Mesendoderm (in vitro differentiated cells): ENCODE data around the gene TLE7.

Source experiments
- DNase-seq: peaks from one replicate; pipeline ENCODE4 v3.0.0; 2013
- H2AK5ac ChIP-seq: 2 replicates; pipeline ENCODE4 v1.6.1; 2013; ENCODE audit warnings: low read length, inconsistent platforms
- H2BK120ac ChIP-seq: 2 replicates; pipeline ENCODE4 v1.6.1; 2013; ENCODE audit warnings: low read depth, mild to moderate bottlenecking, low read length, moderate library complexity, mixed read lengths
- H2BK15ac ChIP-seq: replicated peaks from 2 replicates; pipeline ENCODE4 v1.6.1; 2013; ENCODE audit warnings: low read depth, mild to moderate bottlenecking, moderate library complexity
- H2BK5ac ChIP-seq: 2 replicates; pipeline ENCODE4 v1.6.1; 2013; ENCODE audit warnings: low read length, inconsistent platforms
- H3K18ac ChIP-seq: 2 replicates; pipeline ENCODE4 v1.6.1; 2013; ENCODE audit warnings: mild to moderate bottlenecking, low read length, mixed read lengths
- H3K23ac ChIP-seq: one replicate; pipeline ENCODE4 v1.6.1; 2013; ENCODE audit warnings: low read length
- H3K27ac ChIP-seq: 2 replicates; pipeline ENCODE4 v1.5.1; 2013; ENCODE audit warnings: low read depth, mild to moderate bottlenecking, inconsistent platforms, low read length, moderate library complexity
- H3K27me3 ChIP-seq: 2 replicates; pipeline ENCODE4 v1.6.1; 2013; ENCODE audit warnings: low read length, control low read depth, mild to moderate bottlenecking, inconsistent platforms; ENCODE audit not compliant: insufficient read depth, poor library complexity
- H3K36me3 ChIP-seq: 2 replicates; pipeline ENCODE4 v1.6.1; 2013; ENCODE audit warnings: low read length, inconsistent platforms; ENCODE audit not compliant: control insufficient read depth, insufficient read depth
- H3K4ac ChIP-seq: one replicate; pipeline ENCODE4 v1.6.1; 2013; ENCODE audit warnings: low read depth, mild to moderate bottlenecking, low read length, moderate library complexity
- H3K4me1 ChIP-seq: 2 replicates; pipeline ENCODE4 v1.6.1; 2013; ENCODE audit warnings: low read depth, low read length, inconsistent platforms; ENCODE audit not compliant: control insufficient read depth
- H3K4me2 ChIP-seq: 2 replicates; pipeline ENCODE4 v1.6.1; 2013; ENCODE audit warnings: low read length
- H3K4me3 ChIP-seq: 2 replicates; pipeline ENCODE4 v1.5.1; 2013; ENCODE audit warnings: mild to moderate bottlenecking, low read length
- H3K56ac ChIP-seq: one replicate; pipeline ENCODE4 v1.6.1; 2013; ENCODE audit warnings: low read length
- H3K79me1 ChIP-seq: 2 replicates; pipeline ENCODE4 v1.6.1; 2013; ENCODE audit warnings: low read length, inconsistent platforms
- H3K79me2 ChIP-seq: 2 replicates; pipeline ENCODE4 v1.6.1; 2013; ENCODE audit warnings: mild to moderate bottlenecking, low read length; ENCODE audit not compliant: control insufficient read depth, insufficient read depth
- H3K9ac ChIP-seq: 2 replicates; pipeline ENCODE4 v1.6.1; 2013; ENCODE audit warnings: low read length, inconsistent platforms
- H4K5ac ChIP-seq: one replicate; pipeline ENCODE4 v1.6.1; 2013; ENCODE audit warnings: low read length
- H4K8ac ChIP-seq: one replicate; pipeline ENCODE4 v1.6.1; 2013; ENCODE audit warnings: low read depth, mild to moderate bottlenecking, control low read depth, low read length, moderate library complexity
- WGBS: extraction: QIAGEN DNeasy Blood & Tissue Kit; methylation state at CpG from one replicate; pipeline ENCODE4 v1.1.7; 2013; ENCODE audit warnings: low lambda C conversion rate, missing lambda C conversion rate; ENCODE audit not compliant: insufficient coverage; ENCODE audit errors: extremely low coverage; 5-methylcytosine and 5-hydroxymethylcytosine counted together

Gene TLE7

DNA sequence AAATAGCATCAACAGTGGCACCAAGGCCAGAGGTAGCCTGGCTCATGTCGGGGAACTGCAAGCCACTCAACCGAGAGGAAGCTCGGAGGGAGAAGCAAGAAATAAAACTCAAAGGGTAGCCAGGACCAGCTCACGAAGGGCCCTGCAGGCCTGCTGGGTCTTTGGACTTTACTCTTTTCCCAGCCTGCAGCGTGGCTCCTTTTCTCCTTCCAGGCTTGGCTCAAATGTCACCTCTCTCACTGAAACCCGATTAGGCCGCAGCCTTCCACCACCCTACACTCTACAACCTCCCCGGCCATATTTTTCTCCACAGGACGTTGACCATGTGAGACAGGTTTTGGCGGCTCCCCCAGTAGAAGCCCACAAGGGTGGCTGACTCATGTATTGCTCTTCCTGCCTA, 45.3 kb downstream of the TLE7 start:
- Histone ChIP-seq H3K36me3 (no peaks in the 10 kb centered on the region), H3K79me1 (no peaks in the 10 kb centered on the region), H3K27me3 (no peaks in the 10 kb centered on the region), H2BK5ac (no peak overlapping the region), H3K4me2 (no peak overlapping the region), H4K8ac (no peak overlapping the region), H3K4me3 (no peak overlapping the region), H3K4ac (no peak overlapping the region), H3K27ac (no peak overlapping the region), H3K9ac (no peak overlapping the region), H3K4me1 (no peaks in the 10 kb centered on the region), H3K79me2 (no peaks in the 10 kb centered on the region), H2BK120ac (no peak overlapping the region), H3K23ac (no peak overlapping the region), H2AK5ac (no peak overlapping the region), H3K56ac (no peak overlapping the region), H4K5ac (no peak overlapping the region), H3K18ac (no peak overlapping the region), H2BK15ac (no peak overlapping the region)
- no CpG with 5 or more reads among the region's 10 CpGs for WGBS
- no peak for DNase-seq

DNA sequence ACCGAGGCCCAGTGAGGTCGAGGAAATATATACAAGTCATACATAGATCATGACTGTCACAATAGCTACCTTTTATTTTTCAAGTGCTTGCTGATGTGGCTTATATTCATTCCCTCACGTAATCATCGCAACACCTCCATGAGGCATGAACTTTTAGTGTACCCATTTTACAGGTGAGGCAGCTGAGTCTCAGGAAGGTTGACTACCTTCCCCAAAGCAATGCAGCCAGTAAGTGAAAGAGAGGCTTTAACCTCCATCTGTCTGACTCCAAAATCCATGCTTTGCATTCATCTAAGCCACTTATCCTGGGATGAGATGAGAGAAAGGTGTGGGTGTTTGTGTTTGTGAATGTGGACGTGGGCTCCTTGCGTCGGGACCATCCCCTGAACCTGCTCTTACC, 52.5 kb downstream of the TLE7 start:
- H3K4me3 ChIP-seq, result no peak overlapping the region
- no peaks in the 10 kb centered on the region for H3K27me3 ChIP-seq
- H4K8ac ChIP-seq, result no peak overlapping the region
- no peak overlapping the region for H3K4ac ChIP-seq
- H3K4me2 ChIP-seq, result no peak overlapping the region
- no CpG with 5 or more reads among the region's 7 CpGs for WGBS
- no peak overlapping the region for H3K27ac ChIP-seq
- H4K5ac ChIP-seq, result no peak overlapping the region
- H3K18ac ChIP-seq, result no peak overlapping the region
- H3K79me2 ChIP-seq, result no peaks in the 10 kb centered on the region
- no peaks in the 10 kb centered on the region for H3K36me3 ChIP-seq
- peaks cover 10% of the 10 kb centered on the region for H3K4me1 ChIP-seq
- no peak overlapping the region for H2BK15ac ChIP-seq
- H3K79me1 ChIP-seq, result no peaks in the 10 kb centered on the region
- H3K56ac ChIP-seq, result no peak overlapping the region
- H3K9ac ChIP-seq, result no peak overlapping the region
- no peak overlapping the region for H2BK120ac ChIP-seq
- no peak for DNase-seq
- H3K23ac ChIP-seq, result no peak overlapping the region
- H2AK5ac ChIP-seq, result no peak overlapping the region
- H2BK5ac ChIP-seq, result no peak overlapping the region

DNA sequence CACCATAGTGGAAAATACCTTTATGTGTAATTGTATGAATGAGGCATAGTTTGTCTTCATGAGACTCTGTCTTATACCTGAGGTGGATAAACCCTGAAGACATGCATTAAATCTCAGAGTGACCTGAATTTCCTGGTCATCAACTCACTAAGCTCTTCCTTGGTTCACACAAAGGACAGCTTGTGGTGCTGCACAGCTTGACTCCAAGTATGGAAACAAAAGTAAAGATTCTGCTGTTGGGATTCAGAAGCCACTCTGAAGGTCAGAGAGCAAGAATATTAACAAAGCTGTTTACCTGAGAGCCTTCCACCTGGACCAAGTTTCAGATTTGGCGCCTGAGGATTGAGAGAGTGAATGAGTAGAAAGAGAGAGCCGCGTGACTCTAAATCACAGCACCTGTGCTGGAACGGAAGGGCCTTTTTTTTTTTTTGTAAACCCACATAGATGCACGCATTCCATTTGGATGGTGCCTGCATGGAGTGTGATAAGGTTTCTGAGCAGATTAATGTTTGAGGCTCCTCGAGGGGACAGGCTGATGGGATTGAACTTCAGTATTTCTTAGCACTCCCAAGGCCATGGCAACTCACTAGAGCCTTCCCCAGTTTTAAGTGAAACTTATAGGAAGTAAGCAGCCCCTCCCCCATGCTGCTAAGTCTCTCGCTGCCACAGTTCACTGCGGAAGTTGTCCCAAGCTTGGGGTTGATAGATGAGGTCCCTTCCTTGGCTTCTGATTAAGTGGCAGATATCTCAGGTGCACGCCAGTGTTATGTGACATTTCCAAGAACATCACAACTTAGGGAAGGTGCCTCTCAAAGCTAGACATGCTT, 54.6 kb downstream of the TLE7 start:
- peak; percentile 64 for DNase-seq
- Histone ChIP-seq H4K5ac (no peak overlapping the region), H3K4me2 (no peak overlapping the region), H3K27ac (no peak overlapping the region), H3K4me1 (peaks cover 10% of the 10 kb centered on the region), H3K18ac (no peak overlapping the region), H4K8ac (no peak overlapping the region), H2BK120ac (no peak overlapping the region), H3K23ac (peak overlapping the region; percentile 45), H3K4me3 (no peak overlapping the region), H2BK15ac (no peak overlapping the region), H2BK5ac (no peak overlapping the region), H3K27me3 (no peaks in the 10 kb centered on the region), H3K56ac (peak overlapping the region; percentile 7), H3K79me2 (no peaks in the 10 kb centered on the region), H3K79me1 (no peaks in the 10 kb centered on the region), H2AK5ac (no peak overlapping the region), H3K36me3 (no peaks in the 10 kb centered on the region), H3K4ac (no peak overlapping the region), H3K9ac (no peak overlapping the region)
- no CpG with 5 or more reads among the region's 9 CpGs for WGBS

- 100% methylated on average over 2 of the region's 10 CpGs for WGBS
- no peak overlapping the region for H2BK120ac ChIP-seq
- H2BK15ac ChIP-seq, result no peak overlapping the region
- no peak overlapping the region for H3K4ac ChIP-seq
- H3K4me2 ChIP-seq, result no peak overlapping the region
- no peak overlapping the region for H4K8ac ChIP-seq
- DNase-seq, result no peak
- peak overlapping the region; percentile 90 for H2AK5ac ChIP-seq
- H3K36me3 ChIP-seq, result no peaks in the 10 kb centered on the region
- H3K79me1 ChIP-seq, result no peaks in the 10 kb centered on the region
- no peaks in the 10 kb centered on the region for H3K27me3 ChIP-seq
- no peaks in the 10 kb centered on the region for H3K79me2 ChIP-seq
- no peak overlapping the region for H3K23ac ChIP-seq
- no peak overlapping the region for H4K5ac ChIP-seq
- H3K27ac ChIP-seq, result no peak overlapping the region
- H3K56ac ChIP-seq, result no peak overlapping the region
- H2BK5ac ChIP-seq, result no peak overlapping the region
- H3K9ac ChIP-seq, result no peak overlapping the region
- no peak overlapping the region for H3K18ac ChIP-seq
- peaks cover 10% of the 10 kb centered on the region for H3K4me1 ChIP-seq
- no peak overlapping the region for H3K4me3 ChIP-seq
These were observed 57.7 kb downstream of the TLE7 start for GRCh38 chr16:71384073-71384724.

DNA sequence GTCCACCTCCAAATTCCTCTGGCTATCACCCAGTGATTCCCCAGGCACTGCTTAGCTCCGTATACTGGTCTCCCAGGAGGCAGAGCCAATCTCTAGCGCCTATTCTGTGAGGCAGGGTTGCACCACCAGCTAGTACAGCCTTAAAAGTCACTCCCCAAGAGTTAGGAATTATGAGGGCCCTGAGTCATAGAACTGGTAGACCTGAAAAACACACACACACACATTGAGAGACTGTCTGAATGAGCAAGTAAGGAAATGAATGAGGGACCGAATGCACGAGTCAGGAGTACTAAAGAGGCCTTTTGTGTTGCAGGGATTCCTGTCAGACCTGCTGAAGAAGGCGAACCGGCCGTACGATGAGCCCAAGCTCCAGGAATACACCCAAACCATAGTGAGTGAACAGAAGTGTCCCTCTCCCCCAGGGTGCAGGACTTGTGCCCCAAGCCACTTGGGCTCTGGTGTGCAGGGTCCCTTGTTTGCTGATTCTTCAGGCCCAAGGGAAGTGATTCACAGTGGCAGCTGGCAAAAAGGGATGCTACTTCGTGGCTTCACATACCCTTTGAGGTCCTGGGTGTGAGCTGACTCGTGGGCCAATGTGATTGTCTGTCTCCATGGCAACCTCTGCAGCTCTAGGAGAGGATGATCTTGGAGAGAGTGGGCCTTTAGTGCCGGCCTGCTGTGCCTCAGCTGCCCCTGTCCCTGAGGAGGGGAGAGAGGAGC, 58.6 kb downstream of the TLE7 start:
- Histone ChIP-seq H4K8ac (no peak overlapping the region), H4K5ac (no peak overlapping the region), H3K56ac (no peak overlapping the region), H3K27ac (no peak overlapping the region), H2BK120ac (no peak overlapping the region), H3K79me1 (no peaks in the 10 kb centered on the region), H2BK15ac (no peak overlapping the region), H3K36me3 (no peaks in the 10 kb centered on the region), H3K4ac (no peak overlapping the region), H3K23ac (no peak overlapping the region), H3K4me2 (no peak overlapping the region), H3K4me1 (peaks cover 10% of the 10 kb centered on the region), H3K9ac (no peak overlapping the region), H3K27me3 (no peaks in the 10 kb centered on the region), H3K18ac (no peak overlapping the region), H3K79me2 (no peaks in the 10 kb centered on the region), H3K4me3 (no peak overlapping the region), H2AK5ac (no peak overlapping the region), H2BK5ac (no peak overlapping the region)
- peak; percentile 84 for DNase-seq
- WGBS, result no CpG with 5 or more reads among the region's 11 CpGs
